ENCODE data around the gene NRDC.
"Not testable (repeated sequence)": the region's sequence is repeated elsewhere in the genome, so short reads cannot be mapped to it uniquely, and the experiment has no call there.

NRDC gene

DNA sequence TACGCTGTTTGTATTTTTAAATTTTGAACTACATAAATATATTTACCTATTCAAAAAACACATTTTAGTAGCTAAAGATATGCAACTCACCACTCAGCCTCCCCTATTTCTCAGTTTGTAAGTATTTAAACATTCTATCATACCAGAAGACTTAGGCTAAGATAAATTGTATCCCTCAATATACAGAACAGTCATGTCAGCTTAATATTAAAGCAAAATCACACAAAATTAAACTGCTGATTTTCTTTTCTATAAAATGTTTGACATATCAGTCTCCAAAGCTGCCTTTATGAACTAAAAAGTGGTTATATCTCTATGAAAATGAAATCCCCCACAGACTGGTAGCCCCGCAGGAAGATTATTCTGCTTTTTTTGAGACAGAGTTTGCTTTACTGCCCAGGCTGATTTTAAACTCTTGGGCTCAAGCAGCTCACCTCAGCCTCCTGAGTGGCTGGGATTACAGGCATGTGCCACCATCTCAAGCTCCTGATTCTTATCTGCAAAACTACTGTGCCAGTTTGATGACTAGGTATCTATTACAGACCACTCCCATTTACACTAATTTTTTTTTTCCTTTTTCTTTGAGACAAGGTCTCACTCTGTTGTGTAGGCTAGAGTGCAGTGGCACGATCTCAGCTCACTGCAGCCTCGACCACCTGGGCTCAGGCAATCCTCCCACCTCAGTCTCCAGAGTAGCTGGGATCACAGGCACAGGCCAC lies 37.6 kb downstream of the NRDC start:
- DNase-seq (ENCODE audit: low read depth in 2 of 2), result no peak

DNA sequence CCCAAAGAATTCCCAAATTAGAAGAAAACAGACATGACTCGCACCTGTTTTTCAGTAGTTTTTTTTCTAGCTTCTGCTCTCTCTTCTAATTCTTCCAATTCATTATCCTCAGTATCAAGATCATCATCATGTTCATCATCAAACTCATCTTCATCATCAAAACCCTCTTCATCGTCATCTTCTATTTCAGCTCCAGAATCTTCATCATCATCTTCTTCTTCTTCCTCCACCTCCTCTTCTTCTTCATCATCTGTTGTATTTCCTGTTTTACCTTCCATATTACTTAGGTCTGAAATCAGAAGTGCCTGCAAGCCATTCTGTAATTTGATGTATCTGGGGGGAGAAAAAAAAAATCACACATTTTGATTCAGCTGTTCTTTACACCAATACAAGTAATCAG lies 38.3 kb downstream of the NRDC start:
- DNase-seq (ENCODE audit: low read depth in 2 of 2), result no peak

DNA sequence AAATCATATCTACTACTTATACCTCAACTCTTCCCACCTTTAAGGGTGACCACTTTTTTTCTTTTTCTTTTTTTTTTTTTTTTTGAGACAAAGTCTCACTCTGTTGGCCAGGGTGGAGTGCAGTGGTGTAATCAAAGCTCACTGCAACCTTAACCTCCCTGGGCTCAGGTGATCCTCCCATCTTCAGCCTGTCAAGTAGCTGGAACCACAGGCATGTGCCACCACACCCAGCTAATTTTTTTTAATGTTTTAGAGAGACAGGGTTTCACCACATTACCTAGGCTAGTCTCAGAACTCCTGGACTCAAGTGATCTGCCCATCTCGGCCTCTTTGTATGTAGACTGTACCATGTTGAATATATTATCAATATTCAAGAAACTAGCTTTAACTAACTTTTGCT lies 39.4 kb downstream of the NRDC start:
- no peak for DNase-seq (ENCODE audit: low read depth in 2 of 2)

DNA sequence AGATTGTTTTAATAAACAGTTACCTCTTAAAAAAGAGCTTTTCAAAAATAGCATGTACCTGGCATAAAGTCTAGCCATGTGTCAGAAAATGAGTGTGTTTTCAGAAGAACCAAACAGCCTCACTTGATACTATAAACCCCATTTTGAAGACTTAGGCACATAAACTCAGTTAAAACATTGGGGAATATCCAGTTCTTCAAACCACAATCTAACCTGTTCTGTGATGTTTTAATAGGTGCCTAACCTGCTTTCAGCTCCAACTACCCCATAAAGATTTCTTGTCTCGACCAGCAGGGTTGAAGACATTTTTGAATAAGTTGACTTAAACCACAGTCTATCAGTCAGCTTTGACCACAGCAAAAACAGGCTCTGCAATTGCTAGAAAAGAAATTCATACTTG lies 41.3 kb downstream of the NRDC start:
- no peak for DNase-seq (ENCODE audit: low read depth in 2 of 2)

DNA sequence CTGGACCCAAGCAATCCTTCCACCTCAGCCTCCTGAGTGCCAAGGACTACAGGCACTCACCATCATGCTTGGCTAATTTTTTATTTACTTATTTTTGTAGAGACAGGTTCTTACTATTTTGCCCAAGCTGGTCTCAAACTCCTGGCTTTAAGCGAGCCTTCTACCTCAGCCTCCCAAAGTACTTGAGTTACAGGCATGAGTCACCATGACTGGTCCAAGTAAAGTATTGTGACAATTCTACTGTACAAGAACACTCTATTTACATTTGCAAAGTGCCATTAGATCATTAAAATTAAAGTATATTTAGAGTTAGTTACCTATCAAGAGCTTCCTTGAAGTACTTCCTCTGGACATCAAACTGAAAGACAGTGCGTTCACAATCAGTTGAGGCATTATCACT lies 44.8 kb downstream of the NRDC start:
- DNase-seq (ENCODE audit: low read depth in 2 of 2), result no peak

DNA sequence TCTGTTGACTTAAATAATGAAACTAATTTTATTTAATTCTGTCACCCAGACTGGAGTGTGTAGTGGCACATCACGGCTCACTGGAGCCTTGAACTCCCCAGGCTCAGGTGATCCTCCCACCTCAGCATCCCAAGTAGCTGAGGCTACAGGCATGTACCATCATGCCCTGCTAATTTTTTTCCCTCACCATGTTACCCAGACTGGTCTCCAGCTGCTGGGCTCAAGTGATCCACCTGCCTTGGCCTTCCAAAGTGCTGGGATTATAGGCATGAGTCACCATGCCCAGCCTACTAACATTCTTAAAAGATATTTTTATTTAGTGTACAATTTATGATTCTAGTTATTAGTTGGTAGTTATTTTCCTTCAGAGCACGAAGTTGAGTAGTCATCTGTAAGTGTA lies 49.5 kb downstream of the NRDC start:
- no peak for DNase-seq (ENCODE audit: low read depth in 2 of 2)

DNA sequence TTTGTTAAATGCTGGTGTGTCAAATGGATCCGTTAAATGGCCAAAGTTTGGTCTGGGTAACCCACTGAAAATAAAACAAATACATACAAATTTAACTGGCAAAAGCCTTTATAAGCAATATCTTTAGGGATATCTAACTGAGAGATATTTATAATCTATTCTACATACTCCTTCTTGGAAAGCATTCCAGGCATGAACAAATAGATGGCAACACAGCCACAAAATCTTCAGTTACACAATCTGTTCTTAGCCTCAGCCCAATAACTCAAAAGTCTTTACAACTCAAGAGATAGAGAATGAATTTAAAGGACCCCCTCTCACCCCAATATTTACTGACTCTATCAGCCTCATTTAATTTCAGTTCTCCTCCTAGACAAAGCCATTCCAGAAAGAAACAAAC lies 58.7 kb downstream of the NRDC start:
- DNase-seq (ENCODE audit: low read depth in 2 of 2), result no peak

DNA sequence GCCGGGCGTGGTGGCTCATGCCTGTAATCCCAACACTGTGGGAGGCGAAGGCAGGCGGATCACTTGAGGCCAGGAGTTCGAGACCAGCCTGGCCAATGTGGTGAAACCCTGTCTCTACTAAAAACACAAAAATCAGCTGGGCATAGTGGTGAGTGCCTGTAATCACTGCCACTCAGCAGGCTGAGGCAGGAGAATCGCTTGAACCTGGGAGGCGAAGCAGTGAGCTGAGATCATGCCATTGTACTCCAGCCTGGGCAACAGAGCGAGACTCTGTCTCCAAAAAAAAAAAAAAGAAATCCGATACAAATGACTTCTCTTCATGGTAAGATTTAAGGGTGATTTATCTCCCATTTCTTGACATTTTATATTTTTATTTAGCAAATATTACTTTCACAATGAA lies 59.5 kb downstream of the NRDC start:
- not testable (repeated sequence) for DNase-seq (ENCODE audit: low read depth in 2 of 2)

DNA sequence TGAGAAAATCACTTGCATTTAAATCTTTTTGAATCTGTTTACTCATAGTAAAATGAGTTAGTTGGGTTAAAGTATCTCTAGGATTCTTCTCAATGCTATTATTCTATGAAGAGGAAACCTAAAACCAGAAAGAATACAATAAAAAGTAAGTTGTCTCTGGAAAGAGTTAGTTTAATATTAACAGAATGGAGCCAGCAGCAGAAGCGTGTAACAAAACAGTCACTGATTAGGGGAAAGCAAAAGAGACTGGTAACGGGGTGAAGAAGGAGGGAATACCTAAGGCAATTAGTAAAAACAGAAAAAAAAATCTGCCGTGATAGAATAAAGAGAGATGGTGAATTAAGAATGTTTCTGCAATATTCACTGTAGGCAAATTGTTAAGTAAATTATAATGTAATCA lies 60.0 kb downstream of the NRDC start:
- DNase-seq (ENCODE audit: low read depth in 2 of 2), result no peak

DNA sequence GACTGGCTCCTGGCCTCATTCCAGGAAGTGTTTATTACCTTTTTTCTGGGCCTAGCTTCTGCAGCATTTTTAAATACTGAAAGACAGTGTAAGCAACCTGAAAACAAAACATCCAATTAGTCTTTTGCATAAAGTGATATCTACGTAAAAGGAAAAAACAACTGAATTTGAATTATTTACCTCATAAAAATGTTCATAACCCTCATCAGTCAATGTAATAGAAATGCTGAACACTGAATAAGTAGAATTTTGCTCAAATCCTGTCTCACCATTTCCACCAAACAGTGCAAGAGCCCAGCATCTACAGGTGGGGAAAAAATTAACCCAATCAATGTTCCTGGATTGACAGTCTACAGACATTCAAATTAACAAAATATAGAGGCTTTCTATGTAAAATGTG lies 64.0 kb downstream of the NRDC start:
- no peak for DNase-seq (ENCODE audit: low read depth in 2 of 2)

DNA sequence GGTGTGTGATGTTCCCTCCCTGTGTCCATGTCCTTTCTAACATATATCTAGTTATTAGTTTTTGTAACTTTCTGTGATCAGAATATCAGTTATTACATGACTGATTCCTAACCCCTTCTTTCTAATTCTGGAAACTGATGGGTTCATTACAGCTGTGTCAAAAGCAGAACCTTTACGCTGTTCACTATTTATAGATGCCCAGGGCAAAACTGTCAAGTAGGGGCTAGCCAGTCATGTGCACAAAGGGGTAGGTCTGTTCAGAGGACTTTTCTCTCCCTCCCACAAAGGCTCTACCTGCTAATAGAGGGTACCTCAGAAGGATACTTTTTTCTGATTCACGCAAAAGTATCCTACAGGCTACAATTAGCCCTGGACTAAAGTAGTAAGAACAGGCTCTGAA lies 79.2 kb downstream of the NRDC start:
- DNase-seq (ENCODE audit: low read depth in 2 of 2), result no peak

DNA sequence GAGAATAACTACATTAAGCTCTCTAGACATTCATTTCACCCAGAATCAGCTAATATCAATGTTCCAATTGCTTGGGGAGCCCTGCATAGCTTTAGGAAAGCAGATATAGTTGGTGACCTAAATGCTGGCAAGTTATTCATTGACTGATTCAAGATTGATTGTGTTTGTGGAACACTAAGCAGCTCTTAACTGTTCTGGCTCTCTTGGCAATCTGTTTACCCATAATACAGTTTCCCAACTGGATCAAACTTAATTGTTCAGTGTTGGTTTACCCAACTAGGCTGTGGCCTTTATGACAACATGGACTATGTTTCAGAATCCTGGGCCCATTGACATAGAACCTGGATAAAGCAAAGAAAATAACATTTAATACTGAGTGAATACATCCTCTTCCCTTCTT lies 83.7 kb downstream of the NRDC start:
- no peak for DNase-seq (ENCODE audit: low read depth in 2 of 2)

DNA sequence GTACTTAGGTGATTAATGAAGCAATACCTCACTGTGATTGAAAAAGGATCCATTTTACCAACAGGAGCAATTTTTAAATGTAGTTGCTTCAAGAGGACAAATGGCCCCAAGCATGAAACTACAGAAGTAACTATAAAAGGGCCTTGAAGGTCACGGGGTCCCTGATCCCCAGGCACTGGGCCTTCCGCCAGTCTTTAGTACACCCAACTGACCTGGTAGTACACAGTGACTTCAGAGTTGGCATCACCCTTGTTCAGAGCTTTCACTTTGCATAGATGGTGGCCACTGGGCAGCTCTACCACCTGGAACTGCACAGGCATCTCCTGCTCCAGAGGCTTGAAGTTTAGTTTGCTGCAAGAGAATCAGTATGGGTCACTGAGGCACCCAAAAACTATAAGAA lies 84.3 kb downstream of the NRDC start:
- no peak for DNase-seq (ENCODE audit: low read depth in 2 of 2)

DNA sequence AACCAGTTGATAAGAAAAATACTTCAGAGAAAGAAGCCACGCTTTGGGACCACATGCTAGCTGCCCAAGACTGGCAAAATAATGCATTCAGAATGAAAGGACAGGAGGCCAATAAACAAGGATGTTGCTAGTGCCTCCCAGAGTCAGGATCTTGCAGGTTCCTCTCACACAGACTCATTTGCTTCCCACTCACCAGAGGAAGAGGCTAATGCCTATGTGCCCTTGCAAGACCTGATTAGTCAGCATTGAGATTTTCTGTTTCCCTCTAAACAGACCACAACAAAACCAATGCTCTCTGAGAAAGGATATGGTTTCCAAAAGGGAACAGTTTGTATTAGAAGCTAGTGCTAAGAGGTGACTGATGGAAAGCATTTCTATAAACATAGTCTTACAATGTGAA lies 85.7 kb downstream of the NRDC start:
- no peak for DNase-seq (ENCODE audit: low read depth in 2 of 2)

DNA sequence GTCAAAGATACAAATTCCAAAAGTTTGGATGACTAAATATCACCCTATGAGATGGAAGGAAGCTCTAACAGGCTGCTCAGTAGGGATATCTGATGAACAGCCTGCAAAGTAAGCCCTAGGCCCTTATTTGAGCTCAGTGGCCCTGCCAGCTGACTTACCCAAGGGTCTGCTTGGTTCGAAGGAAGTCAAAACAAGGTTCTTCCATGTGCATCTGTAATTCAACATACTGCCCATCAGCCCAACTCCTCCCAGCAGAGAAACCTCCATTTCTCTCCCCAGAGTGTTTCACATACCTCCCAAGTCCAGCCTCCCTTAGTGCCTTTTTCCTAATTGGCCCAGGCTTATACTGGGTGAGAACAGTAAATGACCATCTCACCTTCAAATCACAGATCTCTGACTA lies 86.6 kb downstream of the NRDC start:
- DNase-seq (ENCODE audit: low read depth in 2 of 2), result no peak

DNA sequence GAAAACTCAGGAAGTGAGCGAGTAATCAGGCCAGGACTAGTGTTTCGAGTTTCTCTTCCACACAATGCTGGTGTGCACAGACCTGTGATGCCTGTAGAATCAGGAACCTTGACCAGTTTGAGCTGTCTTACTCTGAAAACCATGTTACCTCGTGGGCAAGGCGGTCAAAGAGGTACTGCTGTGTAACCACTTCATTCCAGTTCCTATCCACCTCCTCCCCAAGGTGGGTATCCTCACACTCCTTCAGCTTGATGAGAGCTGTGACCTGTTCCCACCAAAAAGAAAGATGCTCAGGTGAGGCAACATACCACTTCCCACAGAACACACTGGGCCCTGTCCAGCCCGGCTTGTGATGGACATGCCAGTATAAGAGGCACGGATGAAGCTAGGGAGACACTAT lies 88.1 kb downstream of the NRDC start:
- no peak for DNase-seq (ENCODE audit: low read depth in 2 of 2)

DNA sequence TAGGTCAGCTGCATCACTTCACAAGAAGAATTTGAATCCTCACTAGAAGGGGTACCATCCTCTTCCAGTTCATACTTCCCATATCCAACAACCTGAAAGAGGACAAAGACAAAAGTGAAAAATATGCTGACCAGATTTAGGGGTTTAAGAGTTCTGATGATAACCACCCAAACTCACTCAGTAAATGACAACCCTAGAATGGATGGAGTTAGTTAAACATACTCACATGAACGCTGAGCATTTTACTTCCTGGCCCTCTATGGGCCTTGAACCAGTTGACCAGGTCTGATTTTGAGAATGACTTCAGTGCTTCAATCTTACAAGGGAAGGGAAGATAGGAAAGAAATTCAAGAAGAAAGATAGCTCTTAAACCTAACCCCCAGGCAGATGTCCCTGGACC lies 89.2 kb downstream of the NRDC start:
- DNase-seq (ENCODE audit: low read depth in 2 of 2), result no peak

DNA sequence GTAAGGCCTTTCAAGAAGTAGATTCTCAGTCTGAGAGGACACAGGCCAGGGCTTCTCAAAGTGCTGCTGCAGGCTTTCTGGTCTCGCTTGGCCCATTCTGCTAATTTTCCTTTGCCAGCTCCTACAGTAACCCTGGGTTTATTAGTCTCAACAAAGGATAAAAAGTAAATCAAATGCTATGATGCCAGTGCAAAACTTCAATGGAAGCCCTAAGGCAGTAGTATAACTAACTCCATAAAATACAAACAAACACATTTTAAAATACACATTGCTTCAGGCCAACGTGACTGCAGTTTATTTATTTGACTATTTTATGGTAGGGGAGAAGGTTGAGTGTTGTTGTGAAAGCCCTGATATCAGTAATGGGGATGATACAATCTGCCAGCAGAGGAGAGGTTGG lies 89.6 kb downstream of the NRDC start:
- no peak for DNase-seq (ENCODE audit: low read depth in 2 of 2)

DNA sequence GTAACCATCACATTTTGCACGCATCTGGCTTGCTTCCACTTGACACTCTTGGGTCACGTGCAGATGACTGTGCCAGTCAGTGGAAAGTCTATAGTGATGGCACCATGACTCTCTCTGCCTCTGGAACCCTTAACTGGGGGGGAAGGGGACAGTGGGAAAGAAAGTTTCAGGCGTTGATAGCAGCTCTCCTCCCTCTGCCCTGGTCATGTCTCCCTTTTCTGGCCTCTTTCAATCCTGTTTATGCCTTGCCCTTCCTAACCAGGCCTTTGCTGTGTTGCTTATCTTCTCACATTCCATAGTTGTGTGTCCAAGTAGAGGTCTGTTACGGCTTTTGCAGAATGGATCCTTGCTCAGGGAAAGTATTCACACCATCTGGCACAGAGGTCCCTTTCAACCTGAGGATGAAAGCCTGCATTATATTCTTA lies 93.5 kb downstream of the NRDC start:
- DNase-seq (ENCODE audit: low read depth in 2 of 2), result no peak

DNA sequence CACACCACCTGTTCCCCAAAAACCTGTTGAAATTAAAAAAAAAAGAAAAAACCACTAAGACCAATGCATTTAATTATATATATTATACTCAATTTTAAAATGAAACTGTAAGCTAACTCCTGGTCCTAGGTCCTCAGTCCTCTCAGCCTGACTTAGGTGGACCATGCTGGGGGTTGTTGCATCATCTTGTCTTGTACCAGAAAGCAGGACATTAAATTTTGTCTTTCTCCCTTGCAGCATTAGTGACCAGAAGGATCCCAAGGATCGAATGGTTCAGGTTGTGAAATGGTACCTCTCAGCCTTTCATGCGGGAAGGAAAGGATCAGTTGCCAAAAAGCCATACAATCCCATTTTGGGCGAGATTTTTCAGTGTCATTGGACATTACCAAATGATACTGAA lies 97.6 kb downstream of the NRDC start:
- DNase-seq (ENCODE audit: low read depth in 2 of 2), result no peak

DNA sequence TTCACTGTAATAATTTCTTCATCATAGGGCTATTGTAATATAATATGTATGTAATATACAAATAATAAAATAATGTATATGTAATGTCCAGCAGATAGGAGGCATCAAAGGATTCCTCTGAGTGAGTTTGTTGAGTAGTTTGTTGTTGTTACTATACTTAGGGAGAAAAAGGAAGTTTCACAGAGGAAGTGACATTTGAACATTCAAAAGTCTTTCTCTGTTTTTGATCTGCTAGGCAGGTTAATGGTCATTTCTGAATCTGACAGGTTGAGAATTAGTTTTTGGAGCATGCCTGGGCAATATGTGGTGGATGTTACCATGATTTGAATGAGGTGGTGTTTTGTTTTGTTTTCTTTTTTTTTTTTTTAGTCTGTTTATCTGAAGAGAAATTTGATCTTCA lies 102.1 kb downstream of the NRDC start:
- no peak for DNase-seq (ENCODE audit: low read depth in 2 of 2)

DNA sequence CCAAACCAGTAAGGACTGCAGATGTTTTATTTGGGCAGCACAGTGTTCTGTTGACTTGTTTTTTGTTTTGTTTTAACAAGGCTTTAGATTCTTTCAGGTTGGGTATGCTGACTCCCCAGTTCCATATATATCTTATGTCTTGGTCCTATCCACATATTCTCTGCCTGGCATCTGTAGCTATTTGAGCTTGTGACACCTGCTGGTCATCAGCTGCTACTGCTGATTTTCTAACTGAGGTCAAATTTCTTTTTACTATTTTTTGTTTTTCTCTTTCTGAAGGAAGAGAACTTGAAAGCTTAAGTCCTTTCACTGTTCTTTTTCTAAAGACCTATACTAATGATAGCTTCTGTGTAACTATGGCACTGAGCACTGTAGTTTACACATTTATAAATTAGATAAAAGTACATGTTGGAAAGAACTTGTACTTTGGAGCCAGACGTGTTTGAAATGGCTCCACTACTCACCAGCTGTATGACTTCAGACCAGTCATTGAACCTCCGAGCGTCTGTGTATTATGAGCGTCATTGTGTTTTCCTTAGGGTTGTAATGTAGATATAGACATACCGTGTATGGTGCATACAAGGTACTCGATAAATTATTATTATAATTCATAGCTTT lies 109.4 kb downstream of the NRDC start:
- no peak for DNase-seq (ENCODE audit: low read depth in 2 of 2)

DNA sequence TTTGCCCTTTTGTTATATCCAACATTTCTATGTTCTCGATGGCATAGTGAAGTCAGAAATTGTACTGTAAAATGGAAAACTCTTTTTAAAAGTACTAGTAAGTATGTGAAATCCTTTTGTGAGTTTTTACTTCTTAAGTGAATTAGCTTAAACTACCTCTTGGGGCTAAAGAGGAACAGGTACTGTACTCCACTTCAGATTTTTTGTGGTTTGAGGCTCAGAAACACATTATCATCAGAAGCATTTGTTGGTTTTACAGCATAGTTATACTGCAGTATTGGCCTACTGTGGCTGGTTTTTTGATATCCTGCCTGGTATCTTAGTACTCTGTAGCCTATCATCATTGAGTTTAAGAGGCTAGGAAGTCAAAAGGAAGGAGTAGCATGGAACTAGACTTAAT lies 117.2 kb downstream of the NRDC start:
- no peak for DNase-seq (ENCODE audit: low read depth in 2 of 2)

DNA sequence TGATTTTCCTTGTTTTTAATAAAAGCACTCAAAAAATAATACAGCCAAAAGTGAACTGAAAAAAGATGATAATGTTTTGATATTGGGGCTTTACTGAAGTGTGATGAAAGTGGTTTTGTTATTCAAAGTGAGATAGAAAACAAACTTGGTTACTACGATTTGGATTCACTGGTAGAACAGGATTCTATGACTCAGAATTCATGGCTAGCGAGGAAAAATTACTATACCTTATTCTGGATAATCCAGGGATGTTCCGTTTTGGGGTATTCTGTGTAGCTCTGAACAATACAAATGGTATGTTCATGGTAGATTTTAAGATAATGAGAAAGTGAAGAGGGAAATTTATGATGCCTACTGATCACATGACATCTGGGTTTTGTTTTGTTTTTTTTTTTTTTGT lies 117.7 kb downstream of the NRDC start:
- DNase-seq (ENCODE audit: low read depth in 2 of 2), result no peak
